Sigmoid colon (tissue), 7 donors: ENCODE data around the gene ZNF695. TPM values are rescaled to one million over a fixed set of nuclear protein-coding genes. Genes with fewer than 3 reads are reported as not detected.
A peak's percentile ranks its signal among the peaks of the same experiment; 100 is the strongest.

Source experiments
- DNase-seq: peaks from one replicate; pipeline ENCODE4 v3.0.0-alpha.2; 2019
- H3K27ac ChIP-seq, 4 donors: fragments of 200-600 bp; sonication (generic); one replicate each; pipeline ENCODE4 v1.5.1; 2016 to 2019; ENCODE audit warnings: mild to moderate bottlenecking in 1 of 4
- H3K27me3 ChIP-seq, 3 donors: fragments of 200-600 bp; sonication (generic); one replicate each; pipeline ENCODE4 v1.5.1; 2019; ENCODE audit warnings: mild to moderate bottlenecking in 1 of 3
- H3K36me3 ChIP-seq, 4 donors: fragments of 200-600 bp; sonication (generic); one replicate each; pipeline ENCODE4 v1.5.1; 2016 to 2019
- H3K4me1 ChIP-seq, 4 donors: fragments of 200-600 bp; sonication (generic); one replicate each; pipeline ENCODE4 v1.5.1; 2017 to 2019
- H3K4me3 ChIP-seq, 4 donors: fragments of 200-600 bp; sonication (generic); one replicate each; pipeline ENCODE4 v1.5.1; 2017 to 2019; ENCODE audit warnings: mild to moderate bottlenecking in 2 of 4, moderate library complexity in 1 of 4
- H3K9me3 ChIP-seq, 4 donors: fragments of 200-600 bp in 3 of 4; sonication (generic) in 3 of 4; one replicate each; pipeline versions ENCODE4 v1.5.1 to v1.6.1; 2013 to 2019
- EP300 ChIP-seq, 4 donors: sonication (generic); formaldehyde crosslinking; IDR thresholded peaks; one replicate each; pipeline ENCODE4 v1.6.1; 2017; ENCODE audit warnings: antibody characterized with exemption in 4 of 4
- POLR2A ChIP-seq, 2 donors: fragments of 450-650 bp; IDR thresholded peaks; one replicate each; pipeline ENCODE4 v1.6.1; 2016; ENCODE audit warnings: antibody characterized with exemption in 2 of 2, mild to moderate bottlenecking in 2 of 2, moderate library complexity in 2 of 2
- POLR2AphosphoS5 ChIP-seq, 4 donors: sonication (generic); formaldehyde crosslinking; IDR thresholded peaks; one replicate each; pipeline ENCODE4 v1.6.1; 2017; ENCODE audit warnings: antibody characterized with exemption in 4 of 4
- WGBS, 2 donors: extraction: QIAGEN DNeasy Blood & Tissue Kit; methylation state at CpG; one replicate each; pipeline ENCODE4 v1.1.7; 2013; 5-methylcytosine and 5-hydroxymethylcytosine counted together
- intact Hi-C: fragments of 100-400 bp; cut with DNase I; formaldehyde crosslinking; loops from one replicate; pipeline ENCODE4 v1.15.1; 2023
- polyA plus RNA-seq, 3 donors: library from polyadenylated mRNA; stranded (reverse); fragments of 200-250 nt; gene quantifications; one replicate each; pipeline ENCODE4 v1.2.3, GENCODE V29; 2013
- total RNA-seq, 4 donors: library from RNA; depleted of rRNA; stranded (reverse); fragments of >200 nt; gene quantifications; one replicate each; pipeline ENCODE4 v1.1.0, GENCODE V29; 2016
- TF ChIP-seq, protein P1 (sequence below), 4 experiments: fragments of 450-650 bp in 3 of 4; fragments of 200-600 bp in 1 of 4; IDR thresholded peaks; one replicate each; pipeline ENCODE4 v1.5.1; 2016 to 2019; ENCODE audit warnings: antibody characterized with exemption in 4 of 4, mild to moderate bottlenecking in 3 of 4, moderate library complexity in 2 of 4
- donor health status: healthy with polysubstance abuse.
- donor health status: Bipolar disorder and iron deficiency.
- donor health status: healthy.

Gene ZNF695
- total and polyA plus RNA-seq, 7 donors: under 0.01 to 1.4 (median 0.65) TPM; not detected in 3

DNA sequence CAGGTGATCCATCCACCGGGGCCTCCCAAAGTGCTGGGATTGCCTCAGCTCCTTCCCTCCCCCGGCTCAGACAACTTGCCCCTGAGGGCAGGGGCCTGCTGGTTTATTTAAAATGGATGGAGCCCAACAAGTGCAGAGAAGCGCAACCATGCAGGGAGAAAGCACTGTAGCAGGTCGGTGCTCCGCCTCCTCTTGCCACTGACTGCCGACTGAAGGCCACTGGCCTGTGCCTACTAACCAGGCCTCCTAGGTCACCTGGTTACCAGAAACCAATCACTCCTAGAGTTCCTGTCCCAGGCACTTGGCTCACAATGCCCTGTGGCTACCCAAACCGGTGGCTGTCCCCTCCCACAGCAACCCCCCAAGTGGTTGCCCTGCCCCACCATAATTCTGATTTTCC lies 35.9 kb downstream of the ZNF695 start:
- DNase-seq: no peak
- no peak for TF ChIP-seq EP300 (IDR thresholded peaks at IDR 0.05)
- TF ChIP-seq, protein P1, sequence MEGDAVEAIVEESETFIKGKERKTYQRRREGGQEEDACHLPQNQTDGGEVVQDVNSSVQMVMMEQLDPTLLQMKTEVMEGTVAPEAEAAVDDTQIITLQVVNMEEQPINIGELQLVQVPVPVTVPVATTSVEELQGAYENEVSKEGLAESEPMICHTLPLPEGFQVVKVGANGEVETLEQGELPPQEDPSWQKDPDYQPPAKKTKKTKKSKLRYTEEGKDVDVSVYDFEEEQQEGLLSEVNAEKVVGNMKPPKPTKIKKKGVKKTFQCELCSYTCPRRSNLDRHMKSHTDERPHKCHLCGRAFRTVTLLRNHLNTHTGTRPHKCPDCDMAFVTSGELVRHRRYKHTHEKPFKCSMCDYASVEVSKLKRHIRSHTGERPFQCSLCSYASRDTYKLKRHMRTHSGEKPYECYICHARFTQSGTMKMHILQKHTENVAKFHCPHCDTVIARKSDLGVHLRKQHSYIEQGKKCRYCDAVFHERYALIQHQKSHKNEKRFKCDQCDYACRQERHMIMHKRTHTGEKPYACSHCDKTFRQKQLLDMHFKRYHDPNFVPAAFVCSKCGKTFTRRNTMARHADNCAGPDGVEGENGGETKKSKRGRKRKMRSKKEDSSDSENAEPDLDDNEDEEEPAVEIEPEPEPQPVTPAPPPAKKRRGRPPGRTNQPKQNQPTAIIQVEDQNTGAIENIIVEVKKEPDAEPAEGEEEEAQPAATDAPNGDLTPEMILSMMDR (IDR thresholded peaks at IDR 0.05): no peak
- TF ChIP-seq POLR2AphosphoS5 (IDR thresholded peaks at IDR 0.05): no peak
- TF ChIP-seq POLR2A (IDR thresholded peaks at IDR 0.05): no peak
- Histone ChIP-seq H3K27me3 (no peaks in the 10 kb centered on the region), H3K36me3 (no peaks in the 10 kb centered on the region), H3K4me1 (no peaks in the 10 kb centered on the region), H3K27ac (no peak overlapping the region), H3K4me3 (no peak overlapping the region), H3K9me3 (peaks cover 0 to 9% (median 0%) of the 10 kb centered on the region in 4 donors)
- 96 to 98% methylated on average over 7 of the region's 7 CpGs for WGBS, 2 donors
- intact Hi-C loops: no loop called here

- DNase-seq: no peak
- no peaks in the 10 kb centered on the region for H3K36me3 ChIP-seq
- H3K27ac ChIP-seq: no peak overlapping the region
- WGBS, 2 donors: 81 to 84% methylated on average over 12 of the region's 12 CpGs
- TF ChIP-seq POLR2A (IDR thresholded peaks at IDR 0.05): no peak
- TF ChIP-seq, protein P1 (IDR thresholded peaks at IDR 0.05): peak in 3 of 4 experiments; percentile 45 to 77 (median 74)
- intact Hi-C loops: no loop called here
- peaks cover 0 to 9% (median 0%) of the 10 kb centered on the region in 4 donors for H3K9me3 ChIP-seq
- H3K4me1 ChIP-seq: no peaks in the 10 kb centered on the region
- no peak overlapping the region for H3K4me3 ChIP-seq
- no peaks in the 10 kb centered on the region for H3K27me3 ChIP-seq
Observed at GRCh38 chr1:246971090-246971721, 36.7 kb downstream of the ZNF695 start.

- TF ChIP-seq POLR2AphosphoS5 (IDR thresholded peaks at IDR 0.05) (no peak), EP300 (IDR thresholded peaks at IDR 0.05) (no peak), POLR2A (IDR thresholded peaks at IDR 0.05) (no peak)
- TF ChIP-seq, protein P1 (IDR thresholded peaks at IDR 0.05): no peak
- Histone ChIP-seq H3K36me3 (no peaks in the 10 kb centered on the region), H3K4me3 (no peak overlapping the region), H3K27me3 (no peaks in the 10 kb centered on the region), H3K4me1 (no peaks in the 10 kb centered on the region), H3K27ac (no peak overlapping the region), H3K9me3 (peaks cover 0 to 9% (median 0%) of the 10 kb centered on the region in 4 donors)
- WGBS, 2 donors: 87 to 91% methylated on average over 3 of the region's 3 CpGs
- no peak for DNase-seq
- intact Hi-C loops: no loop called here
Observed at GRCh38 chr1:246969621-246970020, 38.2 kb downstream of the ZNF695 start.

DNA sequence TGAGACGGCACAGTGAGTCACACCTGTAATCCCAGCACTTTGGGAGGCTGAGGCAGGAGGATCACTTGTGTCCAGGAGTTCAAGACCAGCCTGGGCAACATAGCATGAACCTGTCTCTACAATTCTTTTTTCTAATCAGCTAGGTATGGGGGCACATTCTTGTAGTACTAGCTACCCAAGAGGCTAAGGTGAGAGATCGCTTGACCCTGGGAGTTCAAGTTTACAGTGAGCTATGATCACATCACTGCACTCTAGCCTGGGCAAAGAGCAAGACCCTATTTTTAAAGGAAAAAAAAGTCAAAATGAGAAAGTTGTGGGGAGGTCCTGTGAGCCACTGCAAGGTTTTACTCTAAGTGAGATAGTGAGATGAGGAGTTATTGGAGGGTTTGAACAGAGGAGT lies 41.4 kb downstream of the ZNF695 start:
- 98% methylated on average over 2 of the region's 2 CpGs for WGBS, 2 donors
- DNase-seq: no peak
- TF ChIP-seq POLR2A (IDR thresholded peaks at IDR 0.05): no peak
- TF ChIP-seq, protein P1 (IDR thresholded peaks at IDR 0.05): no peak
- TF ChIP-seq EP300 (IDR thresholded peaks at IDR 0.05): no peak
- TF ChIP-seq POLR2AphosphoS5 (IDR thresholded peaks at IDR 0.05): no peak
- Histone ChIP-seq H3K9me3 (peaks cover 0 to 7% (median 0%) of the 10 kb centered on the region in 4 donors), H3K4me3 (no peak overlapping the region), H3K27ac (no peak overlapping the region), H3K4me1 (no peaks in the 10 kb centered on the region), H3K27me3 (no peaks in the 10 kb centered on the region), H3K36me3 (no peaks in the 10 kb centered on the region)
- intact Hi-C loops: no loop called here
